GM19324 (cell line): Measurements from ENCODE around the gene C7orf57.
"Not testable (repeated sequence)": the region's sequence is repeated elsewhere in the genome, so short reads cannot be mapped to it uniquely, and the experiment has no call there.

Experiments
- ATAC-seq: cut with Tn5 transposase; IDR thresholded peaks from one replicate; pipeline ENCODE4 v1.9.1; 2021; ENCODE audit warnings: mild to moderate bottlenecking, moderate library complexity; ENCODE audit not compliant: unreplicated experiment, low FRiP score

Gene C7orf57

DNA sequence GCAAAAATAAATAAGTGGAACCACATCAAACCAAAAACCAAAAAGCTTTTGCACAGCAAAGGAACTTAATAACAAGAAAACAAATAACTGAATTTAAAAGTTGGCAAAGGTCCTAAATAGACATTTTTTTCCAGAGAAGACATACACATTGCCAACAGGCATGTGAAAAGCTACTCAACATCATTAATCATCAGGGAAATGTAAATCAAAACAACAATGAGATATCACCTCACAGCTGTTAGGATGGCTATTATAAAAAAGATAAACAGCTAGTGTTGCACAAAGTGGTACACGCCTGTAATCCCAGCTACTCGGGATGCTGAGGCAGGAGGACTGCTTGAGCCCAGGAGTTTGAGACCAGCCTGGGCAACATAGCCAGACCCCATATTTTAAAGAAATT is 4.2 kb upstream of the C7orf57 start:
- ATAC-seq, result no peak

- no peak for ATAC-seq
Measured at GRCh38 chr7:48033922-48034321, 1.4 kb upstream of the C7orf57 start.

- ATAC-seq, result no peak
Measured at GRCh38 chr7:48035967-48036478, 680 bp downstream of the C7orf57 start.

DNA sequence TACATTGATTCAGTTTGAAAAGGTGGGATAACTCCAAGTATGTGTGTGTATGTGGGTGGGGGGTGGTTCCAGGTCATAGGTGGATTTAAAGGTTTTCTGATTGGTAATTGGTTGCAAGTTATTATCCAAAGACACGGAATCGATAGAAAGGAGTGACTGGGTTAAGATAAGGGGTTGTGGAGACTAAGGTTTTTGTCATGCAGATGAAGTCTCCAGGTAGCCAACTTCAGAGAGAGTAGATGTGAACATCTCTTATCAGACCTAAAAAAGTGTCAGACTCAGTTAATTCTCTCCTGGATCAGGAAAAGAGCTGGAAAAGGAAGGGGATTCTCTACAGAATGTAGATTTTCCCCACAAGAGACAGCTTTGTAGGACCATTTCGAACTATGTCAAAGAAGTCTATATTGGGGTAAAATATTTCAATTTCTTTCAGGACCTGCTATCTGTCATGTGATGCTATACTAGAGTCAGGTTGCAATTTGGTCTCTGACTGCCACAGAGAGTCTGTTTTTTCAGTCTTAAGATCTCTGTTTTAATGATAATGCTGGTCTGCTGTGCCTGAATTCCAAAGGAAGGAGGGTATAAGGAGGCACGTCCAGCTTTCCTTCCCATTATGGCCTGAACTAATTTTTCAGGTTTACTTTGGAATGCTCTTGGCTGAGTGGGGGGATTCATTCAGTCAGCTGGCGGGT is 3.6 kb downstream of the C7orf57 start:
- no peak for ATAC-seq

GRCh38 chr7:48040944-48041652 is 5.8 kb downstream of the C7orf57 start:
- ATAC-seq, result no peak

- ATAC-seq, result no peak
Measured at GRCh38 chr7:48041653-48041970, 6.3 kb downstream of the C7orf57 start.

GRCh38 chr7:48042216-48042615 is 6.9 kb downstream of the C7orf57 start:
- no peak for ATAC-seq

- no peak for ATAC-seq
Measured at GRCh38 chr7:48042636-48043035, 7.3 kb downstream of the C7orf57 start.

DNA sequence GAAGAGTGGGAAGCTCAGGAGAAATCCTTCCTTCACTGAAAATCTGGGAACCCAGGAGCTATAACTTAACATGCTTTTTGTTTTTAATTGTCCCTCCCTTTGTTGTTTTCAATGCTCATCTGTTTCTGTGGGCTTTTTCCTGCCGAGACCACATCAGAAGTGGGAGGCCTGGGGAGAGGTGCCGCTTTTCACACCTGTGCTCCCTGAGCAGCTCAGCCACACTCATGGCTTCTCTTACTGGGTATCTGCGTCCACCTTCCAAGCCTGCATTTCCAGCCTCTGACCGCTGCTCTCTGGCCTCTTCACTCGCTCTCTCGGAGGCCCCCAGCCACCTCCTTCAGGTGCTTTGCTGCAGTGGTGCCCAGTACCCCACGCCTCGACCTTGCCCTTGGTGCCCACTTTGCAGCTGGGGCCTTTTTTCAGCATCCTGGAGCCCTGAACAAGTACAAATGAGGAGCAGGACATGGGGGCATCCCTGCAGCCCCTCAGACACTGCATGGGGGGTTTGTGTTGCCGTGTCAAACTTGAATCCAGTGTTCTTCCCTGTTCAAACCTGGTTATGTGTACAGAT is 9.9 kb downstream of the C7orf57 start:
- ATAC-seq, result no peak

GRCh38 chr7:48046458-48046857 is 11.1 kb downstream of the C7orf57 start:
- ATAC-seq, result no peak

DNA sequence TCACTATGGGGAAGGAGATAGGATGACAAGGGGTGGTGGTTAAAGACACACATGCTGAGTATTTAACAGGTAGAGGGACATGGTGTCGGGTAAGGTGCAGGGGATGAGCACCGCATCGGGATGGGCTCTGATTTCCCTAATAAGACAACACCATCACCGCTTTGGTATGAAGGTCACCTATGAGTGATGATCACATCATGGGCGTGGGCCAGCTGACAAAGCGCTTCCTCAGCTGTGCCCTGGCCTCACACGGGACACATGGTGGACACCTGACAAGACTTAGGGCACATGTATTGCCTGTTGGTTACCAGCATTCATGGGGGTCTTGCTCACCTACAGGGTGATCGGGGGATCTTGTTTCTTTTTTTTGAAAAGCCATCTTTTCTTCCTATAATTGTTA is 12.8 kb downstream of the C7orf57 start:
- no peak for ATAC-seq

DNA sequence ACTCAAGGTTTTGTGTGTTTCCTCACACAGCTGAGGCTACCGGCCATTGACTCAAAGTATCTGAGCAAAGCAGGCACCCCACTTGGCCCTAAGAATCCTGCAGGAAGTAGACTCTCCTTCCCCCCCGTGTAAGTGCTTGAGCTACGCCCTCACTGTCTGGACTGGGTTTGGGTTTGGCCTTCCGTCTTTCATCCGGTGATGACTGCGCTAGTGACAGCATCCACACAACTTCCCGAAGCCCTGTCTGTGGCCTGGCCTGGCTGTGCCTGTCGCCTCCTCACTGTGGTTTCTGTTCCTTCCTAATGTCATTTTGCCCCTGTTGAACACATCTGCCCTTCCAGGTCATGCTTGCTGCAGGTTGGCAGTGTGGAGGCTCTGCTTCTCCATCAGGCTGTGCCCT is 14.5 kb downstream of the C7orf57 start:
- ATAC-seq, result no peak

- no peak for ATAC-seq
Measured at GRCh38 chr7:48052748-48053147, 17.4 kb downstream of the C7orf57 start.

- ATAC-seq, result no peak
Measured at GRCh38 chr7:48053736-48054135, 18.4 kb downstream of the C7orf57 start.

DNA sequence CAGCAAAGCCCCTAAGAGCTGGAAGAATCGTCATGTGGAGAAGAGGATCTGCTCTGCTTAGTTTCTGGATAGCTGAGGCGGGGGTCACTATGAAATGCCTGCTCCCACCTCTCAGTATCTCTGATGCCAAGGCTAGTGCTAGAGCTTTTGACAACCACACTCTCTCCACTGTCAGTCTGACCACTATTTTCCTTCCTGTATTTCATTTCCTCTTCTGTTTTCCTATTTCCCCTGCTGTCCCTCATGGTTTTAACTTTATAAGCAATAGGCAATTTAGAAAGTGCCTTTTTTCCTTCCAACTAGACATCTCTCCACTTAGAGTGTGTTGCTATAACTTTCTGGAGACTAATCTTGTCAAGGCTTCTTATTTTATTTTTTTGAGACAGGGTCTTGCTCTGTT is 23.6 kb downstream of the C7orf57 start:
- ATAC-seq, result no peak

GRCh38 chr7:48059706-48060105 is 24.4 kb downstream of the C7orf57 start:
- ATAC-seq, result no peak

DNA sequence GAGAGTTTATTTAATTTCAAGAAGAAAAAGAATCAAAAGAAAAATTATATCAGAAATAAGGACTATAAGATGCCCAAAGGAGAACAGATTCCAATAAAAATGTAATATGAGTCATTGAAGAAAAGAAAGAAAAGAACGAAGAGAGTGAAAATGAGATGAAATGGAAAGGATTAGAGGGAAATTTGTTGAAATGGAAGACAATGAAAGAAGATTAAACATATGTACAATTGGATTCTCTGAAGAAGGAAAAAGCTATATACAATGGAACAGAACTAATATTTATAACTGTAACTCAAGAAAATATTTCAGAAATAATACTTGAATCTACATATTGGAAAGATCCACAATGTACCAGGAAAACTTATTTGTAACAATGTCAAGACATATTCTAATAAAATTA is 28.6 kb downstream of the C7orf57 start:
- ATAC-seq, result no peak

DNA sequence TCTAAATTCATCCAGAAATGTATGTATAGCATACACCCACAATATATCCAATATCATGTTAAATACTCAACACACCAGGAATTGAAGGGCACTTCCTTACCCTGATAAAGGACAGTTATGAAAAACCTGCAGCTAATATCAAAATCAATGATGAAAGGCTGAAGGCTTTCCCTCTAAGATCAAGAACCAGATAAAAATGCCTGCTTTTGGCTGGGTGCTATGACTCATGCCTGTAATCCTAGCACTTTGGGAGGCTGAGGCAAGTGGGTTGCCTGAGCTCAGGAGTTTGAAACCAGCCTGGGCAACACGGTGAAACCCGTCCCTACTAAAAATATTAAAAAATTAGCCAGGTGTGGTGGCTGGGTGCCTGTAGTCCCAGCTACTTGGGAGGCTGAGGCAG is 32.1 kb downstream of the C7orf57 start:
- ATAC-seq, result no peak

DNA sequence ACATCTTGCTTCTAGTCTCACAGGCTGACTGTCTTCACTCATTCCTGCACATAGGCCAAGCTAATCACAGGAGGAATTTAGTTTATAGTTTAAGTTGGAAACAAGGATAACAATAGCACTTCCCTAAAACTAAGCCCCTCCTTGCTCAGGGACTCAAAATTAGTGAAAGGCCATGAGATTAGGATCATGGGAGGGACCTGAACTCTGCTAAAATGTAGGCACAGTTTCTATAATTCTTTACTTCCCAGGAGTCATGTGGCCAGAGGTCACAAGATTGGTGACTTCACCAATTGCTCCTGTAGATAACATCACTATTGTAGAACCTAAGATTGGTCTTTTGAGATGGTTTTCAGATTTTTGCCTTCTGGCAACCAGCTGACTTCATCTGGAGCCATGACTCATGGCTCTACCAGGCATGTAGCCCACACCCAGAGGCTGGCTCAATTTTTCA is 38.9 kb downstream of the C7orf57 start:
- ATAC-seq, result no peak

- no peak for ATAC-seq
Measured at GRCh38 chr7:48077423-48077822, 42.1 kb downstream of the C7orf57 start.

DNA sequence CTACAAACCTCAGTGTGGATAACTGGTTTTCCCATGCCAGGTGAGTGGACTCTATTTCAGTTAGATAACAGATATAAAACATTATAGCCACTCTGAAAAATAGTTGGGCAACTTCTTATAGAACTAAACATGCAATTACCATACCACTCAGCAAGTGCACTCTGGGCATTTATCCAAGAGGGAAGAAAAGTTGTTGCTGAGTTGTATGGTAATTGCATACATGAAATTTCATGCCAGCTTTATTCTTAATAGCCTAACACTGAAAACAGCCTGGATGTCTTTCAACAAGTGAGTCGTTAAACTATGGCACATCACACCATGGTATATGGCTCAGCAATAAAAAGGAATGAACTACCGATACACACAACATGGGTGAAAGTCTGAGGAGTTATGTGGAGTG is 43.1 kb downstream of the C7orf57 start:
- ATAC-seq, result no peak

DNA sequence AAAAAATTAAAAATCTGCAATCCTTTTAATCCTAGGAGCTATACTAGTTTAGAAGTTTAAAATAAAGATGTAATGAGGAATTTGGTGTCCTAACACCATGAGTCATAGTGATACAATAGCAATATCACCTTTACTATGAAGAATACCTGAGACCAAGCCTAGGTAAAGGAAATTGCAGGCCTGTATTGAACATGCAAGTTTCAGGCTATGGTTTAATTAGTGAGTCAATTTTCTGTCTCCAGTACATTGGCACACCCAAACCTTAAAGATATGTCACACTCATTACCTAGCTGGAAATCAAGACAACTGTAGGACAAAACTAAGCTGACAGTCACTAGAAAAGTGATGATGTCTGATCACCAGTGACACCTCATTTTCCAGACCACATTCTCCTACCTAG is 47.0 kb downstream of the C7orf57 start:
- ATAC-seq, result not testable (repeated sequence)
